ENCODE data around the gene SLC22A1. TPM values are rescaled to one million over a fixed set of nuclear protein-coding genes. Genes with fewer than 3 reads are reported as not detected.

SLC22A1 gene
- total RNA-seq, 1 experiment from 2014 or later: 1.5 TPM

GRCh38 chr6:160095146-160095845 is 26.3 kb upstream of the SLC22A1 start:
- H3K36me3 Mint-ChIP-seq (ENCODE audit: insufficient read depth, unreplicated experiment): peaks cover 66% of the 10 kb centered on the region
- intact Hi-C loops (cut with micrococcal nuclease; ENCODE audit: unreplicated experiment): no loop called here
- no peaks in the 10 kb centered on the region for H3K4me1 Mint-ChIP-seq (ENCODE audit: low read depth, unreplicated experiment)
- H3K4me3 Mint-ChIP-seq (ENCODE audit: unreplicated experiment): no peak overlapping the region
- H3K36me3 ChIP-seq (ENCODE audit: control insufficient read depth, insufficient read depth, low read length): no peaks in the 10 kb centered on the region; the same call in 1 of the 2 replicates
- BruUV-seq (replicated peaks): no TSS peak
- H3K9me3 ChIP-seq: no peaks in the 10 kb centered on the region
- H3K9me3 Mint-ChIP-seq (ENCODE audit: unreplicated experiment): no peaks in the 10 kb centered on the region
- CTCF ChIA-PET: no interaction called here
- POLR2A ChIA-PET: no interaction called here
- no peaks in the 10 kb centered on the region for H3K27me3 ChIP-seq (replicated peaks; ENCODE audit: control insufficient read depth, insufficient read depth, low read length)
- no peak overlapping the region for H3K4me3 ChIP-seq (ENCODE audit: low read depth, low read length)
- no peak overlapping the region for H3K27ac Mint-ChIP-seq (ENCODE audit: unreplicated experiment)
- no peak for TF ChIP-seq CTCF (IDR thresholded peaks at IDR 0.05; ENCODE audit: insufficient read depth in 1 of 2, low read depth in 1 of 2, low read length in 1 of 2, severe bottlenecking in 1 of 2, unreplicated experiment in 1 of 2)
- H3K27me3 Mint-ChIP-seq (ENCODE audit: insufficient read depth, unreplicated experiment): no peaks in the 10 kb centered on the region
- DNase-seq: no peak
- H3K4me1 ChIP-seq: no peaks in the 10 kb centered on the region

GRCh38 chr6:160101277-160102205 is 20.1 kb upstream of the SLC22A1 start:
- ChIA-PET CTCF (no interaction called here), POLR2A (no interaction called here)
- no TSS peak for BruUV-seq (replicated peaks)
- H3K9me3 ChIP-seq: no peaks in the 10 kb centered on the region
- Mint-ChIP-seq H3K4me1 (ENCODE audit: low read depth, unreplicated experiment) (no peaks in the 10 kb centered on the region), H3K4me3 (ENCODE audit: unreplicated experiment) (no peak overlapping the region), H3K36me3 (ENCODE audit: insufficient read depth, unreplicated experiment) (peaks cover 82% of the 10 kb centered on the region), H3K27me3 (ENCODE audit: insufficient read depth, unreplicated experiment) (no peaks in the 10 kb centered on the region), H3K27ac (ENCODE audit: unreplicated experiment) (no peak overlapping the region), H3K9me3 (ENCODE audit: unreplicated experiment) (no peaks in the 10 kb centered on the region)
- H3K4me1 ChIP-seq: no peaks in the 10 kb centered on the region
- no peak overlapping the region for H3K4me3 ChIP-seq (ENCODE audit: low read depth, low read length)
- no peaks in the 10 kb centered on the region for H3K27me3 ChIP-seq (replicated peaks; ENCODE audit: control insufficient read depth, insufficient read depth, low read length)
- no peak for TF ChIP-seq CTCF (IDR thresholded peaks at IDR 0.05; ENCODE audit: insufficient read depth in 1 of 2, low read depth in 1 of 2, low read length in 1 of 2, severe bottlenecking in 1 of 2, unreplicated experiment in 1 of 2)
- H3K36me3 ChIP-seq (ENCODE audit: control insufficient read depth, insufficient read depth, low read length): peaks cover 1% of the 10 kb centered on the region
- intact Hi-C loops (cut with micrococcal nuclease; ENCODE audit: unreplicated experiment): no loop called here
- DNase-seq: peak in 1 of 2 experiments; percentile 6

- H3K9me3 Mint-ChIP-seq (ENCODE audit: unreplicated experiment): no peaks in the 10 kb centered on the region
- Histone ChIP-seq H3K27me3 (replicated peaks; ENCODE audit: control insufficient read depth, insufficient read depth, low read length) (no peaks in the 10 kb centered on the region), H3K4me3 (ENCODE audit: low read depth, low read length) (no peak overlapping the region), H3K4me1 (no peaks in the 10 kb centered on the region), H3K36me3 (ENCODE audit: control insufficient read depth, insufficient read depth, low read length) (peaks cover 1% of the 10 kb centered on the region), H3K9me3 (no peaks in the 10 kb centered on the region)
- H3K36me3 Mint-ChIP-seq (ENCODE audit: insufficient read depth, unreplicated experiment): peaks cover 82% of the 10 kb centered on the region
- POLR2A ChIA-PET: no interaction called here
- no peaks in the 10 kb centered on the region for H3K27me3 Mint-ChIP-seq (ENCODE audit: insufficient read depth, unreplicated experiment)
- BruUV-seq (replicated peaks): no TSS peak
- no peak for DNase-seq
- H3K4me1 Mint-ChIP-seq (ENCODE audit: low read depth, unreplicated experiment): no peaks in the 10 kb centered on the region
- no peak for TF ChIP-seq CTCF (IDR thresholded peaks at IDR 0.05; ENCODE audit: insufficient read depth in 1 of 2, low read depth in 1 of 2, low read length in 1 of 2, severe bottlenecking in 1 of 2, unreplicated experiment in 1 of 2)
- intact Hi-C loops (cut with micrococcal nuclease; ENCODE audit: unreplicated experiment): no loop called here
- CTCF ChIA-PET: no interaction called here
- no peak overlapping the region for H3K4me3 Mint-ChIP-seq (ENCODE audit: unreplicated experiment)
- no peak overlapping the region for H3K27ac Mint-ChIP-seq (ENCODE audit: unreplicated experiment)
Measured at GRCh38 chr6:160102399-160102798, 19.2 kb upstream of the SLC22A1 start.
